ENCODE measurements around the gene CCP110.
A peak's percentile ranks its signal among the peaks of the same experiment; 100 is the strongest.

Gene CCP110

GRCh38 chr16:19499006-19499405 is 24.7 kb upstream of the CCP110 start:
- Mint-ChIP-seq H3K27me3 (no peaks in the 10 kb centered on the region), H3K36me3 (peaks cover 8% of the 10 kb centered on the region), H3K4me1 (ENCODE audit: low read depth) (peaks cover 2% of the 10 kb centered on the region), H3K9me3 (ENCODE audit: low read depth) (no peaks in the 10 kb centered on the region), H3K27ac (no peak overlapping the region), H3K4me3 (no peak overlapping the region)

DNA sequence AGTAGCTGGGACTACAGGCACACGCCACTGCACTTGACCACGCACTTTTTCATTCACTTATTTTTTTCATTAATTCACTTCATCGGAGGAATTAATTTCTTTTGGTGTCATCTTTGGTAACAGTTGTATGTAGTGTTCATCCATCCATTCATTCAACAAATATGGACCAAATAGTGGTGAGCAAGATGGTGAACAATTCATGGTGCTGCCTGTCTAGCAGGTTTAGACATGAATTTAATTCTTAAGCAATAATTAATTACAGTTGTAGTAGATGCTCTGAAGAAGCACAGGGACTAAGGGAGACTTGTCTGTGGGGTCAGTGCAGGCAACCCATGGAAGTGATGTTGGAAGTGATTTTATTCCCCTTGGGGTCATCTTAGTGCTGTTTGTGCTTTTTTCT is 24.3 kb upstream of the CCP110 start:
- H3K4me3 Mint-ChIP-seq, result no peak overlapping the region
- no peaks in the 10 kb centered on the region for H3K9me3 Mint-ChIP-seq (ENCODE audit: low read depth)
- peaks cover 11% of the 10 kb centered on the region for H3K36me3 Mint-ChIP-seq
- H3K4me1 Mint-ChIP-seq (ENCODE audit: low read depth), result no peaks in the 10 kb centered on the region
- H3K27ac Mint-ChIP-seq, result no peak overlapping the region
- H3K27me3 Mint-ChIP-seq, result no peaks in the 10 kb centered on the region

DNA sequence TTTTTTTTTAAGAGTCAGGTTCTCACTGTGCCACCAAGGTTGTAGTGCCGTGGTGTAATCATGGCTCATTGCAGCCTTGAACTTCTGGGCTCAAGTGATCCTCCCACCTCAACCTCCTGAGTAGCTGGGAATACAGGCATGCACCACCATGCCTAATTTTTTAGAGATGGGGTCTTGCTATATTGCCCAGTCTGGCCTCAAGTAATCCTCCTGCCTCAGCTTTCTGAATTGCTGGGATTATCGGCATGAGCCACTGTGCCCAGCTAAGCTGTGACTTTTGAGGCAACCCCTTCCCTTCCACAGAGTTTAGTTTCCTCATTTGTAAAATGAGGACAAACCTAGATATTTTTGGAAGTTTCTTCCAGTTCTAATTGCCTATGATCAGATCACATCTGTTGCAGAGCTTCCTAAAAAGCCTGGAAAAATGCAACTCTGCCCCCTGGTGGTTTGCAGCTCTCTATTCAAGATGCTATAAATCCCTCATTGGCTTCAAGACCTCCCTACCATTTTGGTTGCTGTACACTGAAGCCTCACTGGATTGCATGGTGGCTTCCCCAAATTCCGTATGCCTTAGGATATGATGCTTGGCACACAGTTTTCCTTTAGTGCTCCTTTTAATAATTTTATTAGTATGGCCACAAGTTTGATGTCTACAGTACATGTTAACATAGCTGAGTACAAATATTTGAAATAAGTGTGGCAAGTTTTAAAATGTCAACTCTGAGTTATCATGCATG is 21.2 kb upstream of the CCP110 start:
- Mint-ChIP-seq H3K27me3 (no peaks in the 10 kb centered on the region), H3K27ac (no peak overlapping the region), H3K36me3 (peaks cover 9% of the 10 kb centered on the region)

DNA sequence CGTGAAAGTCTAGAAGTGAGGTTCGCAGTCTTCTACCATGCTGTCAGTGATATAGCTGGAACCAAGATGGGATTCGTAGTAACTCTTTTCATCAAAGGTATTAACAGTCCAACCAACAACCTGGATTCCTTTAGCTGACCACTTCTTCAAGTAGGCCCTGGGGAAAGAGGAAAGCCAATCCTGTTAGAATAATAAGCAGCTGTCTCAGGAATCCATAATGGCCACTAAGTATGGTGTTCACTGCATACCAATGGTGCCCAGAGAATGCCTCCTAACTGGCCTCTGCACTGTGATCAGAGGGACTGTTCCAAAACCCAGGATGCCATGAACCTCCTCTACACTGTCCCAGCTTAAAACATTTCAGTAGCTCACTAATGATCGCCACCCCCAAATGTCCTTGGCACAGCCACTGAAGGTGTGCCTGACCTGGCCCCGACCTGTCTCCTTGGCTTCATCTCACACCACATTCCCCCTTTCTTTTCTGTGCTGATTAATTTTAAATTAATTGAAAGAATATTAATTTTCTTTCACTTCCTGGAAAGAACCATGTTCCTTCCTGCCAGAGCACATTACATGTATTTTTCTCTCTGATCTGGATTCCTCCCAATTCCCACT is 20.2 kb upstream of the CCP110 start:
- no peaks in the 10 kb centered on the region for H3K9me3 Mint-ChIP-seq (ENCODE audit: low read depth)
- H3K4me1 Mint-ChIP-seq (ENCODE audit: low read depth), result no peaks in the 10 kb centered on the region
- no peak overlapping the region for H3K4me3 Mint-ChIP-seq
- H3K27me3 Mint-ChIP-seq, result no peaks in the 10 kb centered on the region
- H3K27ac Mint-ChIP-seq, result no peak overlapping the region
- peaks cover 9% of the 10 kb centered on the region for H3K36me3 Mint-ChIP-seq

More for the DNA sequence above, 21.2 kb upstream of the CCP110 start:
- H3K4me3 Mint-ChIP-seq, result no peak overlapping the region
- no peaks in the 10 kb centered on the region for H3K9me3 Mint-ChIP-seq (ENCODE audit: low read depth)
- H3K4me1 Mint-ChIP-seq (ENCODE audit: low read depth), result no peaks in the 10 kb centered on the region

- peak overlapping the region; percentile 10 for H3K27ac Mint-ChIP-seq
- no peaks in the 10 kb centered on the region for H3K4me1 Mint-ChIP-seq (ENCODE audit: low read depth)
- no peaks in the 10 kb centered on the region for H3K9me3 Mint-ChIP-seq (ENCODE audit: low read depth)
- H3K4me3 Mint-ChIP-seq, result no peak overlapping the region
- H3K36me3 Mint-ChIP-seq, result peaks cover 9% of the 10 kb centered on the region
- H3K27me3 Mint-ChIP-seq, result no peaks in the 10 kb centered on the region
Measured at GRCh38 chr16:19505600-19506303, 18.0 kb upstream of the CCP110 start.

DNA sequence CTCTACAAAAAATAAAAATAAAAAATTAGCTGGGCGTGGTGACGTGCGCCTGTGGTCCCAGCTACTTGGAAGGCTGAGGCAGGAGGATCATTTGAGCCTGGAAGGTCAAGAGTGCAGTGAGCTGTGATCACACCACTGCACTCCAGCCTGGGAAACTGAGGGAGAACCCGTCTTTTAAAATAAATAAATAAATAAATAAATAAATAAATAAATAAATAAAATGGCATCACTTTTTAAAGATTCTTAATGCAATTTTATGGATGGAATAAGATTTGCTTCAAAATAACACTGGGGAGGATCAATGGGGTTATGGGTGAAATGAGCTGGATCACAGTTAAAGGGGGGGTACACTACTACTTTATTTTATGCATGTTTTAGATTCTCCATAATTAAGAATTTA is 16.8 kb upstream of the CCP110 start:
- Mint-ChIP-seq H3K4me1 (ENCODE audit: low read depth) (no peaks in the 10 kb centered on the region), H3K36me3 (peaks cover 6% of the 10 kb centered on the region), H3K9me3 (ENCODE audit: low read depth) (no peaks in the 10 kb centered on the region), H3K27me3 (no peaks in the 10 kb centered on the region), H3K4me3 (no peak overlapping the region), H3K27ac (no peak overlapping the region)

- H3K9me3 Mint-ChIP-seq (ENCODE audit: low read depth), result no peaks in the 10 kb centered on the region
- H3K36me3 Mint-ChIP-seq, result peaks cover 6% of the 10 kb centered on the region
Measured at GRCh38 chr16:19507867-19508266, 15.9 kb upstream of the CCP110 start.

GRCh38 chr16:19512297-19512696 is 11.4 kb upstream of the CCP110 start:
- H3K9me3 Mint-ChIP-seq (ENCODE audit: low read depth), result no peaks in the 10 kb centered on the region
- H3K27me3 Mint-ChIP-seq, result no peaks in the 10 kb centered on the region
- H3K4me3 Mint-ChIP-seq, result no peak overlapping the region
- H3K27ac Mint-ChIP-seq, result peak overlapping the region; percentile 19
- peaks cover 17% of the 10 kb centered on the region for H3K36me3 Mint-ChIP-seq
- H3K4me1 Mint-ChIP-seq (ENCODE audit: low read depth), result peaks cover 17% of the 10 kb centered on the region

More at GRCh38 chr16:19507867-19508266, 15.9 kb upstream of the CCP110 start:
- Mint-ChIP-seq H3K4me1 (ENCODE audit: low read depth) (peaks cover 2% of the 10 kb centered on the region), H3K4me3 (no peak overlapping the region), H3K27ac (no peak overlapping the region), H3K27me3 (no peaks in the 10 kb centered on the region)

DNA sequence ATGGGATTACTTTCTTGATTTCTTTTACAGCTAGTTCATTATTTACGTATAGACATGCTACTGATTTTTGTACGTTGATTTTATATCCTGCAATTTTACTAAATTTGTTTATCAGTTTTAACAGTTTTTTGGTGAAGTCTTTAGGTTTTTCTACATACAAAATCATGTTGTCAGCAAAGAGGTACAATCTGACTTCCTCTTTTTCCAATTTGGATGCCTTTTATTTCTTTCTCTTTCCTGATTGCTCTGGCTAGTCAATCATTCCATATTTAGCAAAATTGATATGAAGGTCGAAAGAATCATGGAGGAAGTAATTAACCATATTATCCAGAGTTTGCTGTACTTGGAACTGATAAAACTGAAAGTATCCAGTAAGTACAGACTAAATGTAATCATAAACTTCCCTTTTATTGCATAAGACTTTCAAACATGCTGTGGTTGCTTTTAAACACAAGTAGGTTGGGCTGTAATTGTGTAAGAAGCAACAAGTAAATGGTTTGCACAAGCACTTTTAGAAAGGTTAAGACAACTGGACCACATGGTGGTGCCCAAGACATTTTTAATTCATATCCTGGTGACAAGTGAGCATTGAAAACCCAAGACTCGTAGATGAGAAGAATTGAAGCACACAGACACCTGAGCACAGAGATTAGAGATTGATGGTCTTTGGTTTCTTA is 10.2 kb upstream of the CCP110 start:
- Mint-ChIP-seq H3K4me3 (no peak overlapping the region), H3K27ac (no peak overlapping the region), H3K27me3 (no peaks in the 10 kb centered on the region), H3K9me3 (ENCODE audit: low read depth) (no peaks in the 10 kb centered on the region), H3K4me1 (ENCODE audit: low read depth) (peaks cover 25% of the 10 kb centered on the region), H3K36me3 (peaks cover 20% of the 10 kb centered on the region)

DNA sequence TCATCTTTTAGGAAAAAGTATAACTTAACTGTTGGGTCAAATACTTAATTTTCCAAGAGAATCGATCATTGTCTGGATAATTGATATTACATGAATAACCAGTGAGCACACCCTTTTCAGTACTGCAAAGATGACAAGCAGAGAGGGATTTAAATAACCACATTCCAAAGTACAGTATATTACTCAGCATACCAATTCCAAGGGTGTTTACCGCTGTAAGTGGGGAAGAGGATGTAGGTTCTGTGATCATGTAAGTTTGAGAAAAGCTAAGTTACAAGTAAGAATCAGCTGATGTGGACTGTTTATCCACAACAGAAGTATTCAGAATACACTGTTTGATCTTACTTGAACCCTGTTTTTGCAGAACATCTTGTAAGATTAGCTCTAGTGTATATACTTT is 8.0 kb upstream of the CCP110 start:
- Mint-ChIP-seq H3K27me3 (no peaks in the 10 kb centered on the region), H3K4me3 (no peak overlapping the region), H3K9me3 (ENCODE audit: low read depth) (no peaks in the 10 kb centered on the region), H3K36me3 (peaks cover 20% of the 10 kb centered on the region), H3K4me1 (ENCODE audit: low read depth) (peaks cover 42% of the 10 kb centered on the region), H3K27ac (no peak overlapping the region)

DNA sequence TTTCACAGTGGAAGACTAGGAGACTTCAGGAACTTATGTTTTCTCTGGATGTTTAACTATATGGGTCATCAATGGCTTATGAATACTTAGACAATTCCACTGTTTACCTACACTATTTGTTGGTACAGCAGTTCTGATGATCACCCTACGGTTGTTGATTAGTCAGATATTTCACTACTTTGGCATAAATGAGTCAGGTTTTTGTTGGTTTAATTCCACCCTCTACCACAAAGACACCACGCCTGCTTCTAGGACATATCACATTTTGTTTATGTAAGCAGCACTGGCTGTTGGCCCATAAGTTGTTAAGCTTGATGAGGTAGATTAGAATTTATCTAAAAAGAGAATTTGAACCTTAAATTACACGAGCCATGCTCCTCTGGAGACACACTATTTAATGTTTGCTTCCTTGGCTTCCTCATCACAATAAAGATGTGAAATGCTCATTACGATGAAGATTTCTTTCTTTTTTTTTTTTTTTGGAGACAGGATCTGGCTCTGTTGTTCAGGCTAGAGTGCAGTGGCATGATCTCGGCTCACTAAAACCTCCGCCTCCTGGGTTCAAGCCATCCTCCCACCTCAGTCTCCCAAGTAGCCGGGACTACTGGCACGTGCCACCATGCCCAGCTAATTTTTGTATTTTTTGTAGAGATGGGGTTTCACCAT is 6.2 kb upstream of the CCP110 start:
- Mint-ChIP-seq H3K4me3 (peak overlapping the region; percentile 30), H3K9me3 (ENCODE audit: low read depth) (no peaks in the 10 kb centered on the region), H3K4me1 (ENCODE audit: low read depth) (peaks cover 52% of the 10 kb centered on the region), H3K27me3 (no peaks in the 10 kb centered on the region), H3K27ac (no peak overlapping the region), H3K36me3 (peaks cover 20% of the 10 kb centered on the region)

DNA sequence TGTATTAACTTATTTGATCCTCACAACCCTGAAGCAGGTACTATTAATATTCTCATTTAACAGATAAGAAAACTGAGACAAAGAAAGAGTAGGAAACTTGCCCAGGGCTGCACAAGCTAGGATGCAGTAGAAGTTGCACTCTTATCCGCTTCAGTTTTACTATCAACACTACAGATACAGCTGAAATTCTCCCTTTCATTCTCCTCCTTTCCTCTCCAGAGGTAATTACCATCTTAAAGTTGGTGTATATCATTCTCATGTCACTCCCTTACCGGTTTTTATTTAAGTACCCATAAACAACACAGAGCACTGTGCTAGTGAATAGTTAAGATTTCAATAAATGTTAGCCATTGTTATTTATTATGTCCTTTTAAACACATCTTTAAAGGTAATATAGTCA is 5.4 kb upstream of the CCP110 start:
- Mint-ChIP-seq H3K27me3 (no peaks in the 10 kb centered on the region), H3K4me3 (no peak overlapping the region), H3K27ac (no peak overlapping the region), H3K9me3 (ENCODE audit: low read depth) (no peaks in the 10 kb centered on the region), H3K4me1 (ENCODE audit: low read depth) (peaks cover 52% of the 10 kb centered on the region), H3K36me3 (peaks cover 17% of the 10 kb centered on the region)

- peaks cover 13% of the 10 kb centered on the region for H3K36me3 Mint-ChIP-seq
- H3K27ac Mint-ChIP-seq, result peak overlapping the region; percentile 88
- H3K4me3 Mint-ChIP-seq, result peak overlapping the region; percentile 95
- H3K9me3 Mint-ChIP-seq (ENCODE audit: low read depth), result no peaks in the 10 kb centered on the region
- peaks cover 61% of the 10 kb centered on the region for H3K4me1 Mint-ChIP-seq (ENCODE audit: low read depth)
- H3K27me3 Mint-ChIP-seq, result no peaks in the 10 kb centered on the region
Measured at GRCh38 chr16:19520861-19521331, 2.8 kb upstream of the CCP110 start.

All from activated naive CD8-positive, alpha-beta T cell (primary cell).